ENCODE measurements around the gene ROGDI. TPM values are rescaled to one million over a fixed set of nuclear protein-coding genes. Genes with fewer than 3 reads are reported as not detected.

ROGDI gene
- total RNA-seq, 4 donors from 2014 or later: 26.3 to 50.1 (median 38.0) TPM

DNA sequence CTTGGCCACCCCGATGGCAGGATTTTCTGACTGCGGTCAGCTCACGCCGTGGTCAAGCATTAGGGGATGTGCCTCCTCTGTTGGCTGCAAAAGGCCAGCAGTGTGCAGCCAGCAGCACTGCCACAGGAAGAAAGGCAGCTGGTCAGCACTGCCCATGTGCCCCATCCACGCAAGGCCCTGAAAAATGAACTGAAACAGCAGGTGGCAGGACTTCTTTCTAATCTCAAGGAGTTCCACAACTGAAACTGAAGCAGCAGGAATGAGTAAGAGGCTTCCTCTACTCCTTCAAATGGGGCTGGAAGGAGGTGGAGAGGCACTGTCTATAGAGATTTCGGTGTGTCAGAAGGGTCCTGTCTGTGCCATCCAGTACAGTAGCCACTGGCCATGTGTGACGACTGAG, 38.6 kb downstream of the ROGDI start:
- Histone ChIP-seq H3K27me3 (no peaks in the 10 kb centered on the region), H3K27ac (no peak overlapping the region), H3K9me3 (no peaks in the 10 kb centered on the region), H3K4me3 (no peak overlapping the region), H3K36me3 (peaks cover 0 to 62% (median 0%) of the 10 kb centered on the region in 3 donors), H3K4me1 (peaks cover 0 to 27% (median 14%) of the 10 kb centered on the region in 4 donors)
- TF ChIP-seq, protein P1, sequence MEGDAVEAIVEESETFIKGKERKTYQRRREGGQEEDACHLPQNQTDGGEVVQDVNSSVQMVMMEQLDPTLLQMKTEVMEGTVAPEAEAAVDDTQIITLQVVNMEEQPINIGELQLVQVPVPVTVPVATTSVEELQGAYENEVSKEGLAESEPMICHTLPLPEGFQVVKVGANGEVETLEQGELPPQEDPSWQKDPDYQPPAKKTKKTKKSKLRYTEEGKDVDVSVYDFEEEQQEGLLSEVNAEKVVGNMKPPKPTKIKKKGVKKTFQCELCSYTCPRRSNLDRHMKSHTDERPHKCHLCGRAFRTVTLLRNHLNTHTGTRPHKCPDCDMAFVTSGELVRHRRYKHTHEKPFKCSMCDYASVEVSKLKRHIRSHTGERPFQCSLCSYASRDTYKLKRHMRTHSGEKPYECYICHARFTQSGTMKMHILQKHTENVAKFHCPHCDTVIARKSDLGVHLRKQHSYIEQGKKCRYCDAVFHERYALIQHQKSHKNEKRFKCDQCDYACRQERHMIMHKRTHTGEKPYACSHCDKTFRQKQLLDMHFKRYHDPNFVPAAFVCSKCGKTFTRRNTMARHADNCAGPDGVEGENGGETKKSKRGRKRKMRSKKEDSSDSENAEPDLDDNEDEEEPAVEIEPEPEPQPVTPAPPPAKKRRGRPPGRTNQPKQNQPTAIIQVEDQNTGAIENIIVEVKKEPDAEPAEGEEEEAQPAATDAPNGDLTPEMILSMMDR (IDR thresholded peaks at IDR 0.05): no peak
- no peak for TF ChIP-seq POLR2A (IDR thresholded peaks at IDR 0.05)
- DNase-seq: no peak

DNA sequence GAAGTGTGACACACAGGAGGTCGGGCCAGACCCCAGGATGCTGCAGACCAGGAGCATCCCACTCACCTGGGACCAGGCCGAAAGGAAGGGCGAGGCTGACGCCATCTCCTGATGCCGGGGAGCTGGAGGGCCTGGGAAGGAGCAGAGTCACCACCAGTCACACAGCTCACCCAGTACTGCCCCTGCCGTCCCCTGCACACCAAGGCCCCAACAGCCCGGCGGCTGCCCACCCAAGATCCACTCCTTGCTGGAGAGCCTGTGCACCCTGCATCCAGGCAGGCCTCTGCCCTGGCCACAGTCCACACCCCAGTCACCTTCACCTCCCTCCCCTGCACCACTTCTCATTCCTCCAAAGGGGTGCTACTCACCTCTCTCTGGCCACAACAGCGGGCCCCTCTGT, 40.2 kb downstream of the ROGDI start:
- Histone ChIP-seq H3K4me1 (peaks cover 0 to 18% (median 6%) of the 10 kb centered on the region in 4 donors), H3K36me3 (peaks cover 0 to 75% (median 0%) of the 10 kb centered on the region in 3 donors), H3K27ac (no peak overlapping the region), H3K27me3 (no peaks in the 10 kb centered on the region), H3K4me3 (no peak overlapping the region), H3K9me3 (no peaks in the 10 kb centered on the region)
- no peak for TF ChIP-seq POLR2A (IDR thresholded peaks at IDR 0.05)
- TF ChIP-seq, protein P1 (IDR thresholded peaks at IDR 0.05): no peak
- DNase-seq: no peak

DNA sequence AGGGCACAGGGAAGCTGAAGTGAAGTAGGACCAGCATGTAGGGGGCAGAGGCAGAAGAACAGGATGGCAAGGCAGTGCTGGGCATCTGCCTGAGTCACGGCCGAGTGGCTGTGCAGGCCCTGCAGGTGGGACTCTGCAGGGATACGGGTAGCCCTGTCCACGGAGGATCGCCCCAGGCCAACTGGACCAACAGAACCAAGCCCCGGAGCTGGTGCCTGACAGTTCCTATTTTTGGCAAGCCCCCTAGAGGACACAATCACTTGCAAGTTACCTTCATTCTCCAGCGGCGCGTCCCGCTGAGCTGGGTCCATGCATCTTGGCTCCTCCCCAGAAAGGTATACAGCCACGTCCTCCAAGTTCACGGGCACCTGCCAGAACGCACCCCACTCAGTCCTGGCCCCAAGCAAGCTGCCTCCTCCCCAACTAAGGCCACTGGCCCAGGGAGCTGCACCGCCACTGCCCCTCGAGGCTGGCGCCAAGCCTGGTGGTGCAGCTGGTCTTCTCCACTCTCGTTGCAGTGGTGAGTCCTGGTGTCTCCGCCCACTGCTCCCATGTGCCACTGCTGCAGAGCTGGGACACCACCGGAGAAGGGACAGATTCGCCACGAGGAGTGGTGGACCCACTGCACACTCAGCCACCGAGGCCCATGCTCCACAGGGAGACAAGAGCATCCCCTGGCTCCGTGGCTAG, 42.1 kb downstream of the ROGDI start:
- H3K9me3 ChIP-seq: no peaks in the 10 kb centered on the region
- no peaks in the 10 kb centered on the region for H3K27me3 ChIP-seq
- no peak for TF ChIP-seq POLR2A (IDR thresholded peaks at IDR 0.05)
- TF ChIP-seq, protein P1 (IDR thresholded peaks at IDR 0.05): no peak
- H3K36me3 ChIP-seq: peaks cover 0 to 90% (median 0%) of the 10 kb centered on the region in 3 donors
- no peak overlapping the region for H3K4me3 ChIP-seq
- no peak for DNase-seq
- H3K4me1 ChIP-seq: peaks cover 0 to 7% (median under 1%) of the 10 kb centered on the region in 4 donors
- no peak overlapping the region for H3K27ac ChIP-seq

GRCh38 chr16:4755687-4756086, 46.7 kb downstream of the ROGDI start:
- Histone ChIP-seq H3K4me1 (no peaks in the 10 kb centered on the region), H3K9me3 (no peaks in the 10 kb centered on the region), H3K36me3 (peaks cover 0 to 95% (median 0%) of the 10 kb centered on the region in 3 donors), H3K27ac (no peak overlapping the region), H3K4me3 (no peak overlapping the region), H3K27me3 (no peaks in the 10 kb centered on the region)
- TF ChIP-seq, protein P1 (IDR thresholded peaks at IDR 0.05): no peak
- TF ChIP-seq POLR2A (IDR thresholded peaks at IDR 0.05): no peak
- no peak for DNase-seq

GRCh38 chr16:4754865-4755264, 47.6 kb downstream of the ROGDI start:
- no peaks in the 10 kb centered on the region for H3K27me3 ChIP-seq
- no peak for DNase-seq
- H3K4me3 ChIP-seq: no peak overlapping the region
- TF ChIP-seq POLR2A (IDR thresholded peaks at IDR 0.05): no peak
- TF ChIP-seq, protein P1 (IDR thresholded peaks at IDR 0.05): no peak
- peaks cover 0 to 87% (median 0%) of the 10 kb centered on the region in 3 donors for H3K36me3 ChIP-seq
- H3K9me3 ChIP-seq: no peaks in the 10 kb centered on the region
- no peak overlapping the region for H3K27ac ChIP-seq
- no peaks in the 10 kb centered on the region for H3K4me1 ChIP-seq
